Kidney epithelial cell (primary cell): ENCODE data around the gene ZNF3. TPM values are rescaled to one million over a fixed set of nuclear protein-coding genes. Genes with fewer than 3 reads are reported as not detected.
A peak's percentile ranks its signal among the peaks of the same experiment; 100 is the strongest.

Experiments
- DNase-seq: peaks from one replicate; pipeline ENCODE4 v3.0.0-alpha.2; 2010; ENCODE audit warnings: low read depth
- H3K27me3 ChIP-seq: 2 replicates; pipeline ENCODE4 v1.6.0; 2011; ENCODE audit warnings: low read length; ENCODE audit not compliant: control insufficient read depth, insufficient read depth
- H3K36me3 ChIP-seq: 2 replicates; pipeline ENCODE4 v1.5.1; 2011; ENCODE audit warnings: low read length; ENCODE audit not compliant: control insufficient read depth, insufficient read depth
- H3K4me3 ChIP-seq: 2 replicates; pipeline ENCODE4 v1.5.1; 2011; ENCODE audit warnings: low read depth, mild to moderate bottlenecking, control low read depth, low read length
- total RNA-seq: library from RNA; depleted of rRNA; stranded (reverse); fragments of >200 nt; gene quantifications from 2 replicates; pipeline ENCODE4 v1.2.3, GENCODE V29; 2015
- TF ChIP-seq, protein P1 (sequence below): IDR thresholded peaks from 2 replicates; pipeline ENCODE4 v1.5.1; 2011; ENCODE audit warnings: mild to moderate bottlenecking, moderate library complexity, low read length, control low read depth, inconsistent platforms; ENCODE audit not compliant: insufficient read depth, poor library complexity, severe bottlenecking

Gene ZNF3
- total RNA-seq, 1 donor from 2014 or later: 44.9 TPM

- TF ChIP-seq, protein P1, sequence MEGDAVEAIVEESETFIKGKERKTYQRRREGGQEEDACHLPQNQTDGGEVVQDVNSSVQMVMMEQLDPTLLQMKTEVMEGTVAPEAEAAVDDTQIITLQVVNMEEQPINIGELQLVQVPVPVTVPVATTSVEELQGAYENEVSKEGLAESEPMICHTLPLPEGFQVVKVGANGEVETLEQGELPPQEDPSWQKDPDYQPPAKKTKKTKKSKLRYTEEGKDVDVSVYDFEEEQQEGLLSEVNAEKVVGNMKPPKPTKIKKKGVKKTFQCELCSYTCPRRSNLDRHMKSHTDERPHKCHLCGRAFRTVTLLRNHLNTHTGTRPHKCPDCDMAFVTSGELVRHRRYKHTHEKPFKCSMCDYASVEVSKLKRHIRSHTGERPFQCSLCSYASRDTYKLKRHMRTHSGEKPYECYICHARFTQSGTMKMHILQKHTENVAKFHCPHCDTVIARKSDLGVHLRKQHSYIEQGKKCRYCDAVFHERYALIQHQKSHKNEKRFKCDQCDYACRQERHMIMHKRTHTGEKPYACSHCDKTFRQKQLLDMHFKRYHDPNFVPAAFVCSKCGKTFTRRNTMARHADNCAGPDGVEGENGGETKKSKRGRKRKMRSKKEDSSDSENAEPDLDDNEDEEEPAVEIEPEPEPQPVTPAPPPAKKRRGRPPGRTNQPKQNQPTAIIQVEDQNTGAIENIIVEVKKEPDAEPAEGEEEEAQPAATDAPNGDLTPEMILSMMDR: no peak
- Histone ChIP-seq H3K36me3 (peaks cover 10% of the 10 kb centered on the region), H3K27me3 (no peaks in the 10 kb centered on the region), H3K4me3 (no peak overlapping the region)
- no peak for DNase-seq
These were observed 9.2 kb upstream of the ZNF3 start for GRCh38 chr7:100090527-100091410.

- Histone ChIP-seq H3K36me3 (peaks cover 9% of the 10 kb centered on the region), H3K4me3 (peak overlapping the region; percentile 94), H3K27me3 (no peaks in the 10 kb centered on the region)
- DNase-seq: no peak
- TF ChIP-seq, protein P1: no peak
These were observed 8.1 kb upstream of the ZNF3 start for GRCh38 chr7:100089458-100090196.

DNA sequence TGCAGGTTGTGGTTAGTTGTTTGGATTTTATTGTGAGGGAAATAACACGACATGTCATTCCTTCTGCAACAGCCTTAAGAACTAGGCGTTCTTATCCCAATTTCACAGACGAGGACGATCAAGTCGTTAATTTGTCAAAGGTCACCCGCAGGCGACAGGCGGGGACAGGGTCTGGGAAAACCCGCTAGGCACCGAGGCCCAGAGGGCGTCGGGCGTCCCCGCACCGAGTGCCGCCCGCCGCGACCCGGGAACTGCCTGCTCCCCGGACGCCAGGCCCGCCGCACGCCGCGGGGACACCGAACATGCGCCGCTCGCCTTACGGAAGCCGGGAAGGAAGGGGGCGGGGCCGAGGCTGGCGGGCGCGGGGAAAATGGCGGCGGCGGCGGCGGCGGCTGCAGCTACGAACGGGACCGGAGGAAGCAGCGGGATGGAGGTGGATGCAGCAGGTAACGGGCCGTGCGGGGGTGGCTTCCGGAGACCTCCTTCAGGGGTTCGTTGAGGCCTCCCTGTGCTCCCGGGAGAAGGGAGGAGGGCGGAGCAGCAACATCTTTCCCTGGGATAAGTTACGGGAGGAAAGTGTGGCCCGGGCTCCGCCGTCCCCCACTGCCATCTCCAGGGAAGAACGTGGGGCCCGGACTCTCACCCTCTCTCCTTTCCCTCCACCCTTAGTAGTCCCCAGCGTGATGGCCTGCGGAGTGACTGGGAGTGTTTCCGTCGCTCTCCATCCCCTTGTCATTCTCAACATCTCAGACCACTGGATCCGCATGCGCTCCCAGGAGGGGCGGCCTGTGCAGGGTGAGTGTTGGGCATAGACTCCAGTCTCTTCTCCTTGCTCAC lies 7.3 kb upstream of the ZNF3 start, which contains the start of gene COPS6:
Gene COPS6, plus strand, starts transcription at position 349 of the 837 bp plus-strand sequence. Its CDS starts 22 bp downstream, at position 371.
- Histone ChIP-seq H3K27me3 (no peaks in the 10 kb centered on the region), H3K36me3 (peaks cover 7% of the 10 kb centered on the region), H3K4me3 (peak within 1 kb of the TSS; percentile 94)
- TF ChIP-seq, protein P1: no peak
- DNase-seq: no peak

- Histone ChIP-seq H3K27me3 (no peaks in the 10 kb centered on the region), H3K36me3 (peaks cover 4% of the 10 kb centered on the region), H3K4me3 (peak overlapping the region; percentile 94)
- DNase-seq: no peak
- TF ChIP-seq, protein P1: no peak
These were observed 6.6 kb upstream of the ZNF3 start for GRCh38 chr7:100088095-100088620.

DNA sequence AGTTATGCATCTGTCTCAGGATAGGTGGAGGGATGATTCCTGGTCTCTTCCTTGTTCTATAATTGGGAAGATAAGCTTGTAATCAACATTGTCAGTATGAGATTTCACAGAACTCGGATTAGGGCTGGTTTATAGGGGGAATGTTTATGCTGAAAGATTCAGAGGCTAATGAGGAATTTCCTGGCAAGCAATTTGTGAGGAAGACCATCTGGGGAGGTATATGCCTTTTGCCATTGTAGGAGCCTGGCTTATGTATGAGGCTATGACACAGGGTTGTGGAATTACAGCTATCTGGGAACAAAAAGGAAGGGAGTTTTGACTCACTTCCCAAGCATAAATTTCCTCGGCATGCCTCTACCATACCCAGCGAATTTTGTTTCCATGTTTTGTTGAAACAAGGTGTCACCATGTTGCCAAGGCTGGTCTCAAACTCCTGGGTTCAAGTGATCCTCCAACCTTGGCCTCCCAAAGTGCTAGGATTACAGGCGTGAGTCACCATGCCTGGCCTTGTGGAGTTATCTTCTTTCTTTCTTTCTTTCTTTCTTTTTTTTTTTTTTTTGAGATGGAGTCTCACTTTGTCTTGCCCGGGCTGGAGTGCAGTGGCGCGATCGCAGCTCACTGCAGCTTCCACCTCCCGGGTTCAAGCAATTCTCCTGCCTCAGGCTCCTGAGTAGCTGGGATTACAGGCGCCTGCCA lies 5.7 kb upstream of the ZNF3 start:
- peak; percentile 77 for DNase-seq
- H3K4me3 ChIP-seq: no peak overlapping the region
- TF ChIP-seq, protein P1: no peak
- peaks cover 4% of the 10 kb centered on the region for H3K36me3 ChIP-seq
- no peaks in the 10 kb centered on the region for H3K27me3 ChIP-seq
